ENCODE measurements around the gene DTHD1.

The DTHD1 gene

GRCh38 chr4:36313703-36314102 is 32.3 kb downstream of the DTHD1 start:
- no peak for DNase-seq (ENCODE audit: low read depth)

- no peak for DNase-seq (ENCODE audit: low read depth)
Measured at GRCh38 chr4:36316607-36317006, 35.2 kb downstream of the DTHD1 start.

- DNase-seq (ENCODE audit: low read depth): no peak
Measured at GRCh38 chr4:36317721-36318120, 36.3 kb downstream of the DTHD1 start.

- no peak for DNase-seq (ENCODE audit: low read depth)
Measured at GRCh38 chr4:36320117-36320896, 38.9 kb downstream of the DTHD1 start.

GRCh38 chr4:36321176-36321575 is 39.8 kb downstream of the DTHD1 start:
- DNase-seq (ENCODE audit: low read depth): no peak

GRCh38 chr4:36322921-36323354 is 41.5 kb downstream of the DTHD1 start:
- no peak for DNase-seq (ENCODE audit: low read depth)

GRCh38 chr4:36323816-36324419 is 42.5 kb downstream of the DTHD1 start:
- DNase-seq (ENCODE audit: low read depth): no peak

GRCh38 chr4:36324808-36325207 is 43.4 kb downstream of the DTHD1 start:
- DNase-seq (ENCODE audit: low read depth): no peak

GRCh38 chr4:36325499-36325898 is 44.1 kb downstream of the DTHD1 start:
- DNase-seq (ENCODE audit: low read depth): no peak

GRCh38 chr4:36325926-36326325 is 44.5 kb downstream of the DTHD1 start:
- DNase-seq (ENCODE audit: low read depth): no peak

- DNase-seq (ENCODE audit: low read depth): no peak
Measured at GRCh38 chr4:36326476-36327029, 45.1 kb downstream of the DTHD1 start.

- no peak for DNase-seq (ENCODE audit: low read depth)
Measured at GRCh38 chr4:36327400-36327799, 46.0 kb downstream of the DTHD1 start.

- DNase-seq (ENCODE audit: low read depth): no peak
Measured at GRCh38 chr4:36328130-36328529, 46.7 kb downstream of the DTHD1 start.

- no peak for DNase-seq (ENCODE audit: low read depth)
Measured at GRCh38 chr4:36329228-36329627, 47.8 kb downstream of the DTHD1 start.

GRCh38 chr4:36330796-36331195 is 49.4 kb downstream of the DTHD1 start:
- DNase-seq (ENCODE audit: low read depth): no peak

GRCh38 chr4:36332023-36332781 is 50.8 kb downstream of the DTHD1 start:
- no peak for DNase-seq (ENCODE audit: low read depth)

GRCh38 chr4:36332782-36333131 is 51.3 kb downstream of the DTHD1 start:
- DNase-seq (ENCODE audit: low read depth): no peak

GRCh38 chr4:36333303-36333877 is 52.0 kb downstream of the DTHD1 start:
- DNase-seq (ENCODE audit: low read depth): no peak

- DNase-seq (ENCODE audit: low read depth): no peak
Measured at GRCh38 chr4:36337665-36338185, 56.3 kb downstream of the DTHD1 start.

GRCh38 chr4:36338973-36339372 is 57.6 kb downstream of the DTHD1 start:
- no peak for DNase-seq (ENCODE audit: low read depth)

- no peak for DNase-seq (ENCODE audit: low read depth)
Measured at GRCh38 chr4:36341936-36342335, 60.5 kb downstream of the DTHD1 start.

GRCh38 chr4:36343501-36344175 is 62.2 kb downstream of the DTHD1 start:
- DNase-seq (ENCODE audit: low read depth): no peak
